Cardiac muscle cell (in vitro differentiated cells and primary cell): ENCODE measurements around the gene TP63. TPM values are rescaled to one million over a fixed set of nuclear protein-coding genes. Genes with fewer than 3 reads are reported as not detected.

Experiments
- DNase-seq, 2 donors: peaks; one replicate each; pipeline versions ENCODE4 v3.0.0 to v3.0.0-alpha.2; 2010 to 2017; ENCODE audit warnings: low read depth in 1 of 2, low spot score in 1 of 2
- H3K27ac ChIP-seq: fragments of 200-600 bp; sonication (generic); 2 replicates; pipeline ENCODE4 v1.5.1; 2016
- H3K27me3 ChIP-seq: fragments of 200-600 bp; sonication (generic); 2 replicates; pipeline ENCODE4 v1.6.0; 2016; ENCODE audit warnings: control low read depth
- H3K36me3 ChIP-seq: fragments of 200-600 bp; sonication (generic); 2 replicates; pipeline ENCODE4 v1.5.1; 2016; ENCODE audit warnings: control low read depth
- H3K4me1 ChIP-seq: fragments of 200-600 bp; sonication (generic); 2 replicates; pipeline ENCODE4 v1.8.1; 2017; ENCODE audit warnings: low read depth, mild to moderate bottlenecking, mixed run types
- H3K4me3 ChIP-seq: fragments of 200-600 bp; sonication (generic); 2 replicates; pipeline ENCODE4 v1.5.1; 2016; ENCODE audit warnings: mild to moderate bottlenecking
- H3K9me3 ChIP-seq: fragments of 200-600 bp; sonication (generic); 2 replicates; pipeline ENCODE4 v1.5.1; 2017; ENCODE audit warnings: low read depth, mild to moderate bottlenecking, control low read depth
- polyA plus RNA-seq: library from polyadenylated mRNA; unstranded; fragments of >200 nt; fragmentation: Nextera tagmentation; extraction: Ambion mirVana; gene quantifications from 2 replicates; pipeline ENCODE4 v1.2.1, GENCODE V29; 2016
- total RNA-seq: library from RNA; depleted of rRNA; stranded (reverse); fragments of >200 nt; gene quantifications from 2 replicates; pipeline ENCODE4 v1.2.3, GENCODE V29; 2016
- TF ChIP-seq, protein P1 (sequence below): IDR thresholded peaks from 2 replicates; pipeline ENCODE4 v1.5.1; 2012; ENCODE audit warnings: low read depth, mild to moderate bottlenecking, low read length

The TP63 gene
- total and polyA plus RNA-seq, 2 experiments from 2014 or later = not detected

DNA sequence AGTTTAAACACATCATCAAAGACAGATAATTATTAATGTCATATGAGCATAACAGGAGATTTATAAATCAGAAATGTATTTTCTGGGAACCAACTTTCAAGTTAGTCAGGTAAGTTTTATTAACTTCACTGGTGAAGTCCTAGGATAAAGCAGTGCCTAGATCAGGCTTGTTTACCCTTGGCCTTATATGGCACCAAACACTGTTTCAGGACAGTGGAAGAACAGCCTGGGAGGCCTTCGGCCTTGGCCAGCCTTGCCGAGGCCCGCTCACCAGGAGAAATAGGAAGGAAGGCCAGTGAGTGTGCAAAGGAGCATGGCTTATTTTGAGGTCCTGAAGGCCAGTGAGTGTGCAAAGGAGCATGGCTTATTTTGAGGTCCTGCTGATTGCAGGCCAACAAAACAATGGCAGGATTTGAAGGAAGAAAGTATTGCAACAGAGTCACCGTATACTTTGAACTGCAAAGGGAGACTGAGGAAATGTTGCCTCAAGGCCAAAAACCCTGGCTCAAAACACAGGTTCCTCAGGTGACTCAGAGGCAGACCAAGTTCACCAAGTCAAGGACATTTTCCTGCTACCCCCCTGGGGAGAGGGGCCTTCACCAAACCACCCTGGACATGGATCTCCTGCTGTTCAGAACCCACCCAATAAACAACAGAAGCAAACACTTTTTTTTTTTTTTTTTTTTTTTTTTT, 174.3 kb downstream of the TP63 start:
- Histone ChIP-seq H3K4me1 (peaks cover 6% of the 10 kb centered on the region), H3K4me3 (no peak overlapping the region), H3K27me3 (peaks cover 30% of the 10 kb centered on the region), H3K27ac (no peak overlapping the region), H3K9me3 (no peaks in the 10 kb centered on the region), H3K36me3 (no peaks in the 10 kb centered on the region)
- TF ChIP-seq, protein P1, sequence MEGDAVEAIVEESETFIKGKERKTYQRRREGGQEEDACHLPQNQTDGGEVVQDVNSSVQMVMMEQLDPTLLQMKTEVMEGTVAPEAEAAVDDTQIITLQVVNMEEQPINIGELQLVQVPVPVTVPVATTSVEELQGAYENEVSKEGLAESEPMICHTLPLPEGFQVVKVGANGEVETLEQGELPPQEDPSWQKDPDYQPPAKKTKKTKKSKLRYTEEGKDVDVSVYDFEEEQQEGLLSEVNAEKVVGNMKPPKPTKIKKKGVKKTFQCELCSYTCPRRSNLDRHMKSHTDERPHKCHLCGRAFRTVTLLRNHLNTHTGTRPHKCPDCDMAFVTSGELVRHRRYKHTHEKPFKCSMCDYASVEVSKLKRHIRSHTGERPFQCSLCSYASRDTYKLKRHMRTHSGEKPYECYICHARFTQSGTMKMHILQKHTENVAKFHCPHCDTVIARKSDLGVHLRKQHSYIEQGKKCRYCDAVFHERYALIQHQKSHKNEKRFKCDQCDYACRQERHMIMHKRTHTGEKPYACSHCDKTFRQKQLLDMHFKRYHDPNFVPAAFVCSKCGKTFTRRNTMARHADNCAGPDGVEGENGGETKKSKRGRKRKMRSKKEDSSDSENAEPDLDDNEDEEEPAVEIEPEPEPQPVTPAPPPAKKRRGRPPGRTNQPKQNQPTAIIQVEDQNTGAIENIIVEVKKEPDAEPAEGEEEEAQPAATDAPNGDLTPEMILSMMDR = no peak
- DNase-seq = no peak

DNA sequence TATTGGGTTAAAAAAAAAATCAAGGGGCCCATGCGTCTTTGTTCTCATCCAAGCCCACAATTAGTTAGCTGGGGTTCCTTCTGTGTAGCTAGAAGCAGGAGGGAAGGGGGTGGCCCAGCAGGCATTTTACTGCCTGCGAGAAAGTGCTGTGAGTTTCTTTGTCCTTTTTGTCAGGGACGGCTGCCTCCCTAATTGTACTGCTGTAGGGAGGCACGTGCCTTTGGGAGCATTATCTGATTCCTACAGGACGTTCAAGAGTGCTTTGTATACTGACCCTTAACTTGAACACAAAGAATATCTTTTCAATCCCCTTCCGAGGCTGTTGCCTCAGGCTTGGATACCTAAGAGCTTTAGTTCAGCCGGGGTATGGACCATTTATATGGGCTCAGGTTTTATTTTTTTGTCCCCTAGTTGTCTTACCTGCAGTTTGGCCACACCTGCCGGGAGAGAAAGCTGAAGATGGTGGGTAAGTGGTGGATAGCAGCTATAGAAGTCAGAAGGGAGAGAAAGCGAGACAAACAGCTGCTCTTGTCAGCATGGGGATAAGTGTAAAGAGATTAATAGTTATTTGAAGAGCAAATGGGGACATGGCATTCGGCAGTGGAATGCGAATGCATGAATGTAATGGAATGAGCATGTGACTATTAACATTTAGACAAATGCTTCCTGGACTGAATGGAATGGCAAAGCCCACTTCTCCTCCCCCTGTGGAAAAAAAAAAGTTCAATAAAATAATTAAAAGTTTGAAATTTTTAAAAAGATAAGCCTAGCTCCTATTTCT, 175.2 kb downstream of the TP63 start:
- TF ChIP-seq, protein P1 = no peak
- Histone ChIP-seq H3K9me3 (no peaks in the 10 kb centered on the region), H3K4me3 (no peak overlapping the region), H3K27ac (peak overlapping the region; percentile 67), H3K27me3 (peaks cover 30% of the 10 kb centered on the region), H3K4me1 (peaks cover 6% of the 10 kb centered on the region), H3K36me3 (no peaks in the 10 kb centered on the region)
- peak; percentile 7 to 61 for DNase-seq

DNA sequence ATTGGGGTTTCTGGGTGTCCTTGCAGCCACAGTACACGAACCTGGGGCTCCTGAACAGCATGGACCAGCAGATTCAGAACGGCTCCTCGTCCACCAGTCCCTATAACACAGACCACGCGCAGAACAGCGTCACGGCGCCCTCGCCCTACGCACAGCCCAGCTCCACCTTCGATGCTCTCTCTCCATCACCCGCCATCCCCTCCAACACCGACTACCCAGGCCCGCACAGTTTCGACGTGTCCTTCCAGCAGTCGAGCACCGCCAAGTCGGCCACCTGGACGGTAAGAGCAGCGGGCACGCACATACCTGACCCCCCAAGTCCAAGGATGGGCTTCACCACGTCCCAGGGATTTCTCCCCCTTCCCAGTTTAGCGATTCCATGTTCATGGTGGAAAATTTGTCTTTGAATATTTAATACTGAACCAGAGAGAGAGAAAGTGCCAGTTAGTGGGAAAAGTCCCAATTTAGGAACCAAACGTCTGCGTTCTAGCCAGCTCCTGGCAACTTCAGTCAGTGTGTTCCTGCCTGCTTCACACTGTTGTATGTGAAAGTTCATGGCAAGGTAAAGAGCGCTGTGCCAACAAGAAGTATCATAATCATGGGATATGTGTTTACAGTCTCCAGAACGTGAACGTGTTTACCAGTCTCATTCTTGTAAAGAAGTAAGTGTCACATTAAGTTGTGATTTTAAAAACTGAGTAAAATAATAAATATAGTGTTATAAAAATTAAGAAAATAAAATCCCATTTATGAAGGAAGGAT, 177.2 kb downstream of the TP63 start:
- Histone ChIP-seq H3K27me3 (peaks cover 10% of the 10 kb centered on the region), H3K4me3 (no peak overlapping the region), H3K4me1 (peaks cover 6% of the 10 kb centered on the region), H3K27ac (no peak overlapping the region), H3K9me3 (no peaks in the 10 kb centered on the region), H3K36me3 (no peaks in the 10 kb centered on the region)
- no peak for DNase-seq
- TF ChIP-seq, protein P1 = no peak

DNA sequence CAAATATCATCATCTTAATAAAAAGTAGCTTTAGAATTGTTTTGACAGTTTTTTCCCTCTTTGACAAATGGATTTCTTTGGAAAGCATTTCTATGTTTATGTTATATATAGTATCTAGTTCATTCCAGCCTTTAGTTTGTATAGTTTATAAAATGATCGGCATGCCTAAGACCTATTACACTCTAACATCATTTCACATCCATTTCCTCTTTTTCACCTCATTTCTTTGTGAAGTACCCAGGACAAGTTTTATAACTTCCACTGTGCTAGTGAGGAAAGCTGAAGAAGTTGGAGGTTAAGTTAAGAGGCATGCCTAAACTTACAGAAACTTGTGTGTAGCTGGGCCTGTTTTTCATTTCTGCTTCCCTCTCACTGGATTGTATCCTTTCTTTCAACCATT, 178.4 kb downstream of the TP63 start:
- no peaks in the 10 kb centered on the region for H3K36me3 ChIP-seq
- peaks cover 6% of the 10 kb centered on the region for H3K4me1 ChIP-seq
- TF ChIP-seq, protein P1 = no peak
- H3K9me3 ChIP-seq = no peaks in the 10 kb centered on the region
- no peak for DNase-seq
- H3K4me3 ChIP-seq = no peak overlapping the region
- no peak overlapping the region for H3K27ac ChIP-seq
- peaks cover 3% of the 10 kb centered on the region for H3K27me3 ChIP-seq

DNA sequence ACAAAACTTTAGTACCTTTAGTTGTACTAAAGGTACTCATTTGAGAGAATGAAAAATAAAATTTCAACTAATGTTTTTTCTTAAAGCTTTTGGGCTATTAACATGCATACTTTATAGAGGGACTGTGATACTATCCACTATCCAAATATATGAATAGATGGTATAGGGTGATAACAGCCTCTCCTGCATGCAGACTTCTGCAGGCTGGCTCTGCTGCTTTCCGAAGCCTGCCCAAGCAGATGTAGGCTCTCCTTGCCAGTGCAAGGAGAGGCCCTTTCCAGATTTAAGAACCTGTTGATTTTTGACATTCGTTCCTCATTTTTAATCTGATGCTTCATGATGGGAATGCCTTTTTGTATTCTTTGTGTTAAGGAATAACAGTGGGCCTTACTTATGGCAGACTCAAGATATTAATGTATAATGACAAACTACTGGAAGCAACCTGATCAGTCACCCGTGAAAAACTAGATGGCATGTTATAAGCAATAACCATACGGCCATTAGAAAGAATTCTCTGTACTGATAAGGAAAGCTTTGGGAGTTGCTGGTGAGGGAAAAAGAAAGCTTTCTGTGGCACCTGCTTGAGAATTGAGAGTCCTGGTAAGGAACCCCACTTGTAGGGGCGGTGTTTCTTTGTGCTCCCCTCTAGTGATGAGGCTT, 181.7 kb downstream of the TP63 start:
- H3K9me3 ChIP-seq = no peaks in the 10 kb centered on the region
- peaks cover 5% of the 10 kb centered on the region for H3K27me3 ChIP-seq
- no peak for DNase-seq
- H3K4me3 ChIP-seq = no peak overlapping the region
- TF ChIP-seq, protein P1 = no peak
- H3K4me1 ChIP-seq = no peaks in the 10 kb centered on the region
- H3K27ac ChIP-seq = no peak overlapping the region
- H3K36me3 ChIP-seq = no peaks in the 10 kb centered on the region
